Esophagus muscularis mucosa (tissue), 3 donors: ENCODE data around the gene CLIC5.

Experiments
- CTCF ChIP-seq, 3 experiments: fragments of 200-600 bp in 2 of 3; fragments of 450-650 bp in 1 of 3; sonication (generic) in 2 of 3; IDR thresholded peaks; one replicate each; pipeline ENCODE4 v1.5.1; 2017 to 2019; ENCODE audit warnings: antibody characterized with exemption in 3 of 3, mild to moderate bottlenecking in 2 of 3, moderate library complexity in 1 of 3
- POLR2A ChIP-seq: fragments of 450-650 bp; IDR thresholded peaks from one replicate; pipeline ENCODE4 v1.6.1; 2017; ENCODE audit warnings: antibody characterized with exemption, moderate library complexity, mild to moderate bottlenecking, low read depth
- POLR2AphosphoS5 ChIP-seq, 2 donors: sonication (generic); formaldehyde crosslinking; IDR thresholded peaks; one replicate each; pipeline ENCODE4 v1.6.1; 2017; ENCODE audit warnings: antibody characterized with exemption in 2 of 2

- TF ChIP-seq CTCF (IDR thresholded peaks at IDR 0.05) (no peak), POLR2A (no peak), POLR2AphosphoS5 (IDR thresholded peaks at IDR 0.05) (no peak)
Observed at GRCh38 chr6:45952168-45952529, 63.5 kb downstream of the CLIC5 start.
